Endothelial cell of umbilical vein (primary cell): ENCODE measurements around the gene FOCAD. TPM values are rescaled to one million over a fixed set of nuclear protein-coding genes. Genes with fewer than 3 reads are reported as not detected.

Experiments
- BruUV-seq: library from RNA; stranded (reverse); fragments of 400-500 nt; replicated peaks from 2 replicates; lab custom pipeline; 2021; lab: Mats Ljungman, UMichigan
- CTCF ChIA-PET: fragments of 300-600, 350-600 bp; sonication (Branson Sonifier 250); formaldehyde crosslinking; loops from one replicate; lab custom pipeline; 2021; ENCODE audit warnings: antibody characterized with exemption, inconsistent platforms; lab: Charles Lee
- POLR2A ChIA-PET: fragments of 300-600, 350-600 bp; sonication (Branson Sonifier 250); formaldehyde crosslinking; loops from one replicate; lab custom pipeline; 2021; ENCODE audit warnings: antibody characterized with exemption, inconsistent platforms; lab: Charles Lee
- DNase-seq: peaks from one replicate; pipeline ENCODE4 v3.0.0-alpha.2; 2011; ENCODE audit warnings: low read depth, low spot score
- FAIRE-seq: peaks from 2 replicates; lab custom pipeline; 2011; peaks lifted over from hg19 to GRCh38; lab: Jason Lieb, UNC
- H2AFZ ChIP-seq: 2 replicates; pipeline ENCODE4 v1.6.0; 2012; ENCODE audit warnings: low read depth, low read length, control low read depth, inconsistent platforms
- H3K27ac ChIP-seq: 2 replicates; pipeline ENCODE4 v1.5.1; 2011; ENCODE audit warnings: low read depth, mild to moderate bottlenecking, control low read depth, low read length, moderate library complexity; ENCODE audit not compliant: insufficient read depth
- H3K27me3 ChIP-seq, 2 experiments: 2 replicates each; pipeline versions ENCODE4 v1.6.0 to v1.6.1; 2011; ENCODE audit warnings: low read length in 2 of 2, mixed read lengths in 1 of 2; ENCODE audit not compliant: control insufficient read depth in 2 of 2, insufficient read depth in 2 of 2
- H3K36me3 ChIP-seq, 2 experiments: 2 replicates in 1 of 2; 3 replicates in 1 of 2; pipeline ENCODE4 v1.5.1; 2011; ENCODE audit warnings: low read length in 2 of 2, mild to moderate bottlenecking in 1 of 2, moderate library complexity in 1 of 2; ENCODE audit not compliant: control insufficient read depth in 2 of 2, insufficient read depth in 2 of 2; ENCODE audit errors: extremely low read depth in 1 of 2
- H3K4me1 ChIP-seq: 3 replicates; pipeline ENCODE4 v1.5.1; 2011; ENCODE audit warnings: mild to moderate bottlenecking, low read length; ENCODE audit not compliant: control insufficient read depth, insufficient read depth; ENCODE audit errors: extremely low read depth
- H3K4me2 ChIP-seq: 2 replicates; pipeline ENCODE4 v1.6.1; 2011; ENCODE audit warnings: low read length, control low read depth, mixed read lengths; ENCODE audit not compliant: insufficient read depth
- H3K4me3 ChIP-seq, 3 experiments: fragments of 200-600 bp in 1 of 3; sonication (generic), shearing (Covaris generic) in 1 of 3; replicated peaks in 1 of 3; 2 replicates each; pipeline ENCODE4 v1.5.1; 2011 to 2016; ENCODE audit warnings: control low read depth in 3 of 3, low read length in 3 of 3, mild to moderate bottlenecking in 2 of 3, inconsistent platforms in 1 of 3, low read depth in 1 of 3, moderate library complexity in 1 of 3; ENCODE audit not compliant: insufficient read depth in 1 of 3
- H3K79me2 ChIP-seq: 2 replicates; pipeline ENCODE4 v1.6.0; 2012; ENCODE audit warnings: low read length, inconsistent platforms; ENCODE audit not compliant: control insufficient read depth, insufficient read depth
- H3K9ac ChIP-seq: replicated peaks from 2 replicates; pipeline ENCODE3; 2011; ENCODE audit warnings: low read length, control low read depth; ENCODE audit not compliant: insufficient read depth; ENCODE audit errors: extremely low read depth
- H3K9me1 ChIP-seq: replicated peaks from 3 replicates; pipeline ENCODE4 v1.6.0; 2011; ENCODE audit warnings: mild to moderate bottlenecking, low read length; ENCODE audit not compliant: control insufficient read depth, insufficient read depth; ENCODE audit errors: extremely low read depth
- H3K9me3 ChIP-seq: replicated peaks from 2 replicates; pipeline ENCODE4 v1.5.1; 2012; ENCODE audit warnings: low read length, inconsistent platforms; ENCODE audit not compliant: control insufficient read depth, insufficient read depth
- H4K20me1 ChIP-seq: replicated peaks from 2 replicates; pipeline ENCODE3; 2011; ENCODE audit warnings: mild to moderate bottlenecking, low read length; ENCODE audit not compliant: control insufficient read depth, insufficient read depth; ENCODE audit errors: extremely low read depth
- CTCF ChIP-seq, 2 donors: IDR thresholded peaks; 1 replicate in 1 of 2; 2 replicates in 1 of 2; pipeline ENCODE4 v1.5.1; 2011; ENCODE audit warnings: low read length in 2 of 2, mild to moderate bottlenecking in 2 of 2, moderate library complexity in 2 of 2, control low read depth in 1 of 2, inconsistent platforms in 1 of 2, low read depth in 1 of 2; ENCODE audit not compliant: insufficient read depth in 1 of 2; ENCODE audit errors: extremely low read depth in 1 of 2
- EZH2 ChIP-seq: IDR thresholded peaks from 2 replicates; pipeline ENCODE4 v1.6.1; 2012; ENCODE audit warnings: borderline replicate concordance, low read depth, mild to moderate bottlenecking, moderate library complexity, low read length, inconsistent platforms; ENCODE audit not compliant: severe bottlenecking
- FOS ChIP-seq: IDR thresholded peaks from 2 replicates; pipeline ENCODE4 v1.6.1; 2011; ENCODE audit warnings: mild to moderate bottlenecking, low read length, moderate library complexity, borderline replicate concordance; ENCODE audit not compliant: insufficient read depth
- GATA2 ChIP-seq: IDR thresholded peaks from 2 replicates; pipeline ENCODE4 v1.7.0; 2011; ENCODE audit warnings: low read depth, mild to moderate bottlenecking, moderate library complexity, mixed read lengths, low read length; ENCODE audit not compliant: insufficient read length, insufficient read depth
- JUN ChIP-seq: IDR thresholded peaks from 2 replicates; pipeline ENCODE4 v1.6.1; 2011; ENCODE audit warnings: borderline replicate concordance, low read depth; ENCODE audit not compliant: insufficient read length, insufficient read depth
- MYC ChIP-seq: IDR thresholded peaks from one replicate; pipeline ENCODE4 v1.6.1; 2011; ENCODE audit warnings: mild to moderate bottlenecking, low read depth, low read length
- POLR2A ChIP-seq: IDR thresholded peaks from 2 replicates; pipeline ENCODE4 v1.6.1; 2012; ENCODE audit warnings: low read depth, mild to moderate bottlenecking, control low read depth, low read length
- POLR2AphosphoS5 ChIP-seq: IDR thresholded peaks from 2 replicates; pipeline ENCODE4 v1.6.1; 2012; ENCODE audit warnings: low read depth, mild to moderate bottlenecking, control low read depth, low read length, moderate library complexity; ENCODE audit not compliant: insufficient read depth
- dilution Hi-C: fragments of 300-500 bp; cut with MboI; formaldehyde crosslinking; loops from one replicate; pipeline ENCODE4 v1.15.0; 2019; ENCODE audit warnings: low sequenced_read_pairs; ENCODE audit not compliant: extremely low pct_ligation_motif_present
- intact Hi-C: fragments of 100-400 bp; cut with micrococcal nuclease; formaldehyde crosslinking; loops from one replicate; pipeline ENCODE4 v1.10.0; 2022
- polyA plus RNA-seq, 4 experiments: library from polyadenylated mRNA; depleted of rRNA in 3 of 4; stranded (reverse) in 3 of 4; unstranded in 1 of 4; fragments of >200 nt; gene quantifications; 2 replicates each; pipeline versions ENCODE4 v1.2.1 to v1.2.3, GENCODE V29; 2011 to 2012; ENCODE audit warnings: missing spikeins in 1 of 4
- total RNA-seq: library from RNA; stranded (reverse); gene quantifications from 2 replicates; pipeline ENCODE4 v1.2.3, GENCODE V29; 2021
- TF ChIP-seq, protein P1 (sequence below): IDR thresholded peaks from 2 replicates; pipeline ENCODE4 v1.6.1; 2011; ENCODE audit not compliant: insufficient read depth, insufficient read length

The FOCAD gene
- total and polyA plus RNA-seq, 2 donors (not counting 3 experiments of a cell fraction or from before 2014, with no cell fraction given) = 26.7 to 66.9 TPM

DNA sequence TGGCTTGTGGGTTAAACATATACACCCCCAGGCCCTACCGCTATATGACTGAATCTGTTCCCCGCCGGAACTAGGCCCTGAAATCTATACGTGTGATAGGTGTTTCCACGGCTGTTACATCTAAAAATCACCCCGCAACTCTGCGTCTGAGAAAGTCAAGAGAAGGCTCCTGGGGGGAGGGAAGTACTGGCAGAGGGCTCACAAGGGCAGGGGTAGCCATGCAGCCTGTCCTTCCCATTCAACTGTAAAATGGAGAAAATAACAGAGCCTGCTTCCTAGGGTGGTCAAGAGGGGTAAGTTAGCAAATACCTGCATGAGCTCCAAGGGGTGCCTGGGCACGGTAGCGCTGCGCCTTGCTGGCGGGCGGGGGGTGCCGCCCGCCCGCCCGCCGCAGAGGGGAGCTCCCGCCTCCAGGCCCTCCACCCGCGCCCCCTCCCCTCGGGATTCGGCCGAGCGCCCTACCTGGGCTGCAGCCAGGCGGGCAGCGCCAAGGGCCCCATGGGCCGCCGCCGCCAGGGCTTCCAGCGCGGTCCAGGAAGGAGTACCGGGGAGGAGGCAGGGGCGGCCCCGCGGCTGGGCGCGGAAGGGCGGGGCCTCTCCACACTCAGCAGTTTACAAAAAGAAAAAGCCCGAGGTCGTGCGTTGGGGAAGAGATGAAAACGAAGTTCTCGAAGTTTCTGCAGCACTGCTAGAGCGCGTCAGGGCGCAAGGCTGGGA is 347.2 kb downstream of the FOCAD start, which contains the start of gene HACD4:
Gene HACD4, minus strand, starts transcription at position 550 of the 717 bp plus-strand sequence. Its CDS starts 50 bp downstream, at position 500.
- Histone ChIP-seq H3K4me2 (peak within 1 kb of the TSS; percentile 43), H3K79me2 (no peaks in the 10 kb centered on the region), H3K9ac (no peak within 1 kb of the TSS), H3K9me1 (no peaks in the 10 kb centered on the region), H3K4me1 (peaks cover 6% of the 10 kb centered on the region), H3K36me3 (no peaks in the 10 kb centered on the region), H2AFZ (peak within 1 kb of the TSS; percentile 80), H4K20me1 (no peaks in the 10 kb centered on the region), H3K9me3 (no peaks in the 10 kb centered on the region), H3K4me3 (peak within 1 kb of the TSS; percentile 37 to 52 (median 43)), H3K27ac (no peak within 1 kb of the TSS), H3K27me3 (no peaks in the 10 kb centered on the region)
- BruUV-seq = no TSS peak
- FAIRE-seq = no peak
- dilution Hi-C loops = no loop called here
- POLR2A ChIA-PET = interaction anchor here (0.8 kb wide), 1 partner anchor 27 kb away, joined by 3 read pairs; no protein-coding TSS in a partner anchor
- intact Hi-C loops = no loop called here
- no peak for TF ChIP-seq POLR2AphosphoS5
- TF ChIP-seq EZH2 = no peak
- TF ChIP-seq CTCF (IDR thresholded peaks at IDR 0.05; ENCODE audit: extremely low read depth in 1 of 2, insufficient read depth in 1 of 2, low read depth in 1 of 2, low read length in 2 of 2) = no peak
- no peak for TF ChIP-seq MYC
- TF ChIP-seq POLR2A = no peak
- no peak for TF ChIP-seq JUN
- no peak for TF ChIP-seq GATA2
- no peak for TF ChIP-seq FOS
- TF ChIP-seq, protein P1, sequence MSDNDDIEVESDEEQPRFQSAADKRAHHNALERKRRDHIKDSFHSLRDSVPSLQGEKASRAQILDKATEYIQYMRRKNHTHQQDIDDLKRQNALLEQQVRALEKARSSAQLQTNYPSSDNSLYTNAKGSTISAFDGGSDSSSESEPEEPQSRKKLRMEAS = no peak
- CTCF ChIA-PET = interaction anchor here (0.6 to 1.8 kb wide), 5 partner anchors 10 to 80 kb away, joined by 3 to 8 read pairs (median 3); no protein-coding TSS in a partner anchor
- DNase-seq = peak; percentile 13
